Stimulated activated CD8-positive, alpha-beta memory T cell treated with anti-CD3 and anti-CD28 coated beads, Interleukin-4, amount 100 ng/mL, for 48 hours (primary cell): ENCODE data around the gene ADAP1.
"Not testable (repeated sequence)": the region's sequence is repeated elsewhere in the genome, so short reads cannot be mapped to it uniquely, and the experiment has no call there.

Experiments
- DNase-seq: peaks from one replicate; pipeline ENCODE4 v3.0.0-alpha.2; 2020

Gene ADAP1

GRCh38 chr7:935874-936385, 18.6 kb downstream of the ADAP1 start:
- no peak for DNase-seq

DNA sequence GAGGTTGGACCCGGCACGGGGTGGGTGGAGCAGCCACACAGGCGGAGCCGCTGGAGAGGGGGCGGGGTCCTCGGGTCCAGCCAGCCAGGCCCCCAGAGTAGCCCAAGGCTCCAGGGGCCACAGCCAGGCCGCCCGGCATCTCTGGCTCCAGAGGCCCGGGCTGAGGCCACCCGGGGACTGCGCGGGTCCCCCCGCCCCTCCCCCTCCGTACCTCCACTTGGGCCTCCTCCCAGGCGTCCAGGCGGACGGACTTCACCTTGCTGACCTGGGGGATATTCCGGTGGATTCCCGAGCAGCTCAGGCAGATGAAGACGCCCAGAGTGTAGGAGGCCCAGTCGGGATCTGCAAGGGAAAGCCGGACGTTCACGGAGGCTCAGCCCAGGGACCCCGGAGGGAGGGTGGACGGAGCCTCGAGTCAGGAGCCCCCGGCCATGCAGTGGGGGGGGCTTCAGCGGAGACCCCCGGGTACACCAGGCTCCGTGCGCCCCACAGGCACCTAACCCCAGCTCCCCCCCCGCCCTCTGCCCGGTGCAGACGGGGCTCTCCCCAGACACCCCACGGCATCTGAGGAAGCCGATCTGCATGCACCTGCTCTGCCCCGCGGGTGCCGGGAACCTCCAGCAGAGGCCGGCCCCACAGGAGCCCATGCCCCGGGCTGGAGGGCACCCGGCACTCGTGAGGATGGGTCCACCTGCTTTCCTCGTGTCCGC, 19.2 kb downstream of the ADAP1 start:
- DNase-seq, result no peak

DNA sequence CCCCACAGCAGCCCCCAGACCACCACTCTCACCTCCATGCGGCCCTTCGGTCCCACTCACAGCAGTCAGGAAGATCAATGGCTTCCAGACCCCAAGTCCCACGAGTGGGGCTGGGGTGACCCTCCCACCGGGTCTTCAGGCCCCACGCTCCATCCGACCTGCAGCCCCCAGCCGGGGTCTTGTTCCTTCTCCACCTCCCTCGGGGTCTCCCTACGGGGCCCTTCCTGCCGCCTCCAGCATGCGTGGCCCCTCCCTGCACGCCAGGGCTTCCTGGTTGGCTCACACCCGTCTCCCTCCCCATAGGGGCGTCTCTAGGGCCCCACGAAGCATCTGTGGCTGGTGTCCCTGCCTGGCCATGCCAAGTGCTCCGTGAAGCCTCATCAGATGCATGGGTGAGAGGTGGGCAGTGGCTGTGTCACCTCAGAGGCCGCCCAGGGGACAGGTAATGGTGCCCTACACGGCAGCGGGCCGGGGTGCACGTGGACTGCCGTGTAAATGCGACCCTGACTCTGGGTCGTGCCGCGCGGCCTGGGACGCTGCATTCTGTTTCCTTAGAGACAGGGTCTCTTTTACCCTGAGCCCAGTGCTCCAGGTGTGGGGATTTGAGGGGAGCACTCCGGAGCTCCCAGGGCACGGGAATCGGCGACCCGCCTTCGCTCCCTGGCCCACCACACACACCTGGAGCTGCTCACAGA, 19.9 kb downstream of the ADAP1 start:
- no peak for DNase-seq

DNA sequence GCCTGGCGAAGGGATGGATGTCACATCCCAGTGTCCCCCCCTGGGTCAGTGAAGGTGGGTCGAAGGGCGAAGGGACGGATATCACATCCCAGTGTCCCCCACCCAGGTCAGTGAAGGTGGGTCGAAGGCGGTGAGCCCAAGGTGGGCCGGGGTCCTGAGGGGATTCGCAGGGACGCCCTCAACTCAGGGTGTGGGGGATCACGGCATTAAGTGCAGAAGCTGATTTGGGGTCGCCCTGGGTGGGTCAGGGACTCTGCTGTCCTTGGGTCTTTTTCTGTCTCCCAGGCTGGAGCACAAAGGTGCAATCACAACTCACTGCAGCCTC, 21.9 kb downstream of the ADAP1 start:
- no peak for DNase-seq

DNA sequence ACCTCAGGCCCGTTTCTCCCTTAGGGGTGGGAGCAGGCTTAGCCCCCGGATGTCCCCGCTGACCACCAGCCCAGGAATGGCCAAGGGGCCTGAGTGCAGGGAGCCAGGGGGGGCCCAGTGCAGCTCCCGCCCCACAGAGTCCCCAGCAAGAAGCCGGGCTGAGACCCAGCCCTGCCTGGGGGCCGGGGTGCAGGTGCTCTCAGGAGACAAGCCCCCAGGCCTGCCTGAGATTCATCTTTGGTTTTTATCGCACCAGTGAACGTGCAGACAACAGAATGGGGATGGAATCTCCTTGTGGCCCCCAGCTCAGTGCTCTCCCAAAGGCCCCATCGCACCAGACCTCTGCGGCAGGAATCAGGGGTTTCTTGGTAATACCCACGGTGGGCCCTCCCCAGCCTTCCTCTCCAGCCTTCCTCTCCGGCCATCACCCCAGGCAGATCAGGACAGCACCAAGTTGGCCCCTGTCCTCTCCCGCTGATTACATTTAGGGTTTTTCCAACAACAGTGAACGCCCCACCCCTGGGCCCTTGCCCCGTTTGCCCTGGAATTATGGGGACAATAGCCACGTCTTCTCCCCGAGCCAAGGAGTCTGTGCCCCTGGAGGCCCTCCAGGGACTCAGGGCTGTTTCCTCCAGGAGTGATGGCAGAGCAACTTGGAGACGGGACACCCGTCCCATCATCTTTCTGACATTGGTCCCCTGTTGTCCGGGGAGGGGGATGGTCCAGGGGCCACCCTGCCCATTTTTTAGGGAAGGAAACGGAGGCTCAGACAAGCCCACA, 22.4 kb downstream of the ADAP1 start:
- DNase-seq, result no peak

GRCh38 chr7:930975-931758, 23.3 kb downstream of the ADAP1 start:
- no peak for DNase-seq

DNA sequence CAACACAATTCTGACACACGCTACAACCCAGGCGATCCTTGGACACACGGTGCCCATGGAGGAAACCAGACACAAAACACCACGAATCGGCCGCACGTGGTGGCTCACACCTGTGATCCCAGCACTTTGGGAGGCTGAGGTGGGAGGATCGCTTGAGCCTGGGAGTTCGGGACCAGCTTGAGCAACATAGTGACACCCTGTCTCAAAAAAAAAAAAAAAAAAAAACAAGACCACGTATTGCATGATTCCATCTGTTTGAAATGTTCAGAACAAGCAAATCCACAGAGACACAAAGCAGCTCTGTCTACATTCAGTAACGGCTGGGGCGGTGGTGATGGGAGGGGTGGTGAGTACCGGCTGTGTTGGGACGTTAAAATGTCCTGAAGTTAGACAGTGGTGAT, 25.2 kb downstream of the ADAP1 start:
- no peak for DNase-seq

- no peak for DNase-seq
Observed at GRCh38 chr7:927031-927671, 27.3 kb downstream of the ADAP1 start.

GRCh38 chr7:926061-927030, 28.1 kb downstream of the ADAP1 start:
- no peak for DNase-seq

GRCh38 chr7:925601-926000, 28.9 kb downstream of the ADAP1 start:
- peak; percentile 86 for DNase-seq

- peak; percentile 84 for DNase-seq
Observed at GRCh38 chr7:924541-925231, 29.8 kb downstream of the ADAP1 start.

DNA sequence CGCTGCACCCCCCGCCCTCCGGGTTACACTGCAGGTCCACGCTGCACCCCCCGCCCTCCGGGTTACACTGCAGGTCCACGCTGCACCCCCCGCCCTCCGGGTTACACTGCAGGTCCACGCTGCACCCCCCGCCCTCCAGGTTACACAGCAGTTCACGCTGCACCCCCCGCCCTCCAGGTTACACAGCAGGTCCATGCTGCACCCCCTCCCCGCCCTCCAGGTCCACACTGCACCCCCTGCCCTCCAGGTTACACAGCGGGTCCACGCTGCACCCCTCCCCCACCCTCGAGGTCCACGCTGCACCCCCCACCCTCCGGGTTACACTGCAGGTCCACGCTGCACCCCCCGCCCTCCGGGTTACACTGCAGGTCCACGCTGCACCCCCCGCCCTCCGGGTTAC, 30.4 kb downstream of the ADAP1 start:
- DNase-seq, result not testable (repeated sequence)

- DNase-seq, result peak; percentile 94
Observed at GRCh38 chr7:923108-924041, 31.1 kb downstream of the ADAP1 start.

- peak; percentile 71 for DNase-seq
Observed at GRCh38 chr7:922334-923107, 32.0 kb downstream of the ADAP1 start.

DNA sequence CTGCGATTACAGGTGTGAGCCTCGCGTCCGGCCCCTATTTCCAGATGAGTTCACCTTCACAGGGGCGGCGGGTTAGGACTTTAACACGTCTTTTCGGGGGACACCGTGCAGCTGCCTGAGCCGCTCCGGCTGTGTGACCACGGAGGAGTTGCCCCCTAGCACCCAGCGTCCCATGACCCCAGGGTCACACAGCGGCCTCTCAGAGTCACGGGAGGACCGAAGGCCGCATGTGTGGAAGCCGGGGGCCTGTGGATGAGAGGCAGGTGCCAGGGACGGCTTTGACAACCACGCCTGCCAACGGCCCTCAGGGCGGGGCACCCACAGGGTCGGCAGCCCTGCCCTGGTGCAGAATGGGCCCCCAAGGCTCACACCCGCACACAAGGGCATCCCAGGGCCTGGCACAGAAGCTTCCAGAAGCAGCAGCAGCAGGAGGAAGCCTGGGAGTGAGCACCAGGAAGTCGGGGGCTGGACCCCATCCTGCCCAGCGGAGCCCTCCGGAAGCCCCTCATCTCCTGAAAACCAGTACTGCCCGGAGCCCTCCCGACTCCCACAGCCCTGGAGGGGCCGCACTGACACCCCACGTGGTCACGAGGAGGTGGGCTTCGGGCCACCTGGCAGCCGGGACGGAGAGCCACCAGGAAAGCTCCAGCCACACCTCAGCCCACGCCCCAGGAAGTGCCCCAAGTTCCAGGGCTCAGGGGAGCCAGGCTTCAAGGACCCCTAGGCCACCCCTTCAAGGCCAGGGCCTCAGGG, 32.7 kb downstream of the ADAP1 start:
- DNase-seq, result peak; percentile 47

- DNase-seq, result no peak
Observed at GRCh38 chr7:921071-921461, 33.4 kb downstream of the ADAP1 start.

GRCh38 chr7:920351-921070, 34.0 kb downstream of the ADAP1 start:
- peak; percentile 62 for DNase-seq
